ENCODE measurements around the gene PRKCA.
"Not testable (repeated sequence)": the region's sequence is repeated elsewhere in the genome, so short reads cannot be mapped to it uniquely, and the experiment has no call there.

The PRKCA gene

GRCh38 chr17:66345264-66345663 lies 42.9 kb downstream of the PRKCA start:
- no peak overlapping the region for H3K4me3 ChIP-seq (ENCODE audit: low read depth, low read length)
- DNase-seq (ENCODE audit: low read depth, low spot score): no peak
- TF ChIP-seq CTCF (IDR thresholded peaks at IDR 0.05; ENCODE audit: insufficient read depth, low read length, missing control alignments): no peak
- POLR2A ChIA-PET: no interaction called here
- CTCF ChIA-PET: no interaction called here

GRCh38 chr17:66345949-66346638 lies 43.7 kb downstream of the PRKCA start:
- DNase-seq (ENCODE audit: low read depth, low spot score); CTCF ChIA-PET; H3K4me3 ChIP-seq (ENCODE audit: low read depth, low read length): not testable (repeated sequence)
- POLR2A ChIA-PET: interaction anchor here (0.7 kb wide), 1 partner anchor 23 kb away, joined by 3 read pairs; no protein-coding TSS in a partner anchor

GRCh38 chr17:66347661-66348514 lies 45.5 kb downstream of the PRKCA start:
- ChIA-PET POLR2A (no interaction called here), CTCF (no interaction called here)
- no peak overlapping the region for H3K4me3 ChIP-seq (ENCODE audit: low read depth, low read length)
- DNase-seq (ENCODE audit: low read depth, low spot score): no peak
- no peak for TF ChIP-seq CTCF (IDR thresholded peaks at IDR 0.05; ENCODE audit: insufficient read depth, low read length, missing control alignments)

GRCh38 chr17:66348584-66349165 lies 46.3 kb downstream of the PRKCA start:
- H3K4me3 ChIP-seq (ENCODE audit: low read depth, low read length): no peak overlapping the region
- no peak for TF ChIP-seq CTCF (IDR thresholded peaks at IDR 0.05; ENCODE audit: insufficient read depth, low read length, missing control alignments)
- CTCF ChIA-PET: no interaction called here
- POLR2A ChIA-PET: no interaction called here
- DNase-seq (ENCODE audit: low read depth, low spot score): peak; percentile 42

- CTCF ChIA-PET: interaction anchor here (1.0 kb wide), 1 partner anchor 11 kb away, joined by 3 read pairs; no protein-coding TSS in a partner anchor
Measured at GRCh38 chr17:66349521-66350254, 47.3 kb downstream of the PRKCA start.

GRCh38 chr17:66350576-66350975 lies 48.2 kb downstream of the PRKCA start:
- POLR2A ChIA-PET; DNase-seq (ENCODE audit: low read depth, low spot score); H3K4me3 ChIP-seq (ENCODE audit: low read depth, low read length): not testable (repeated sequence)
- CTCF ChIA-PET: interaction anchor here (0.6 kb wide), 1 partner anchor 196 kb away, joined by 3 read pairs; no protein-coding TSS in a partner anchor

More at GRCh38 chr17:66349521-66350254, 47.3 kb downstream of the PRKCA start:
- DNase-seq (ENCODE audit: low read depth, low spot score): no peak
- TF ChIP-seq CTCF (IDR thresholded peaks at IDR 0.05; ENCODE audit: insufficient read depth, low read length, missing control alignments): no peak
- POLR2A ChIA-PET: no interaction called here
- H3K4me3 ChIP-seq (ENCODE audit: low read depth, low read length): no peak overlapping the region
